ENCODE data around the gene LILRA1. TPM values are rescaled to one million over a fixed set of nuclear protein-coding genes. Genes with fewer than 3 reads are reported as not detected.

Gene LILRA1
- not detected for total RNA-seq

DNA sequence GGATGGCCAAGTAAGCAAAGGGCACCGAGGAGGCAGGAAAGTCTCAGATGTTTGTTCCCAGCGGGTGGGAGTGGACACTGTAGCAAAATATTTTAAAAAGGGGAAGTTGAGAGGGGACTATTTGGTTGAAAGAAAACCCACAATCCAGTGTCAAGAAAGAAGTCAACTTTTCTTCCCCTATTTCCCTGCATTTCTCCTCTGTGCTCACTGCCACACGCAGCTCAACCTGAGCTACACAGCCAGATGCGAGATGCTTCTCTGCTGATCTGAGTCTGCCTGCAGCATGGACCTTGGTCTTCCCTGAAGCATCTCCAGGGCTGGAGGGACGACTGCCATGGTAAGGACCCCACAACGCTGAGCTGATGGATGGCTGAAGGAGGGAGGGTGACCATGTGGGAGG is at the start of gene LILRA1:
Gene LILRA1 (plus strand): TSS at position 188 of the 400 bp plus-strand sequence. CDS start 613 bp downstream, outside the sequence.

DNA sequence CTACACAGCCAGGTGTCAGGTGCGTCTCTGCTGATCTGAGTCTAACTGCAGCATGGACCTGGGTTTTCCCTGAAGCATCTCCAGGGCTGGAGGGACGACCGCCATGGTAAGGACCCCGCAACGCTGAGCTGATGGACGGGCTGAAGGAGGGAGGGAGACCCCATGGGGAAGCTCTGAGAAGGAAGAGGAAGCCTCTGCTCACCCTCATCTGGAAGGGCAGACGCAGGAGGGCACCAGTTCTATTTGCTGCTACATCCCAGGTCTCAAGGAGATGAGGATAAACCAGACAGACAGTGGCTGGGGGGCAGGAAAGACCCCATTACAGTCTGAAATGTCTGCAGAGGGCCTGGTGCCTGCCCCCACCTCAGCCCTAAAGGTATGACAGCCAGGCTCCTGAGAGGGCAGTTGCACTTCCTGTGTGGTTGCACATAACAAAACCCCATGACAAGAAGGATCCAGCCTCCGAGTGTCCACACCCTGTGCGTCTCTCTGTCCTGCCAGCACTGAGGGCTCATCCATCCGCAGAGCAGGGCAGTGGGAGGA is 20.0 kb upstream of the LILRA1 start, which contains the start of gene LILRA2:
Gene LILRA2 (plus strand): TSS at position 461 of the 543 bp plus-strand sequence. CDS start 89 bp downstream, outside the sequence.

DNA sequence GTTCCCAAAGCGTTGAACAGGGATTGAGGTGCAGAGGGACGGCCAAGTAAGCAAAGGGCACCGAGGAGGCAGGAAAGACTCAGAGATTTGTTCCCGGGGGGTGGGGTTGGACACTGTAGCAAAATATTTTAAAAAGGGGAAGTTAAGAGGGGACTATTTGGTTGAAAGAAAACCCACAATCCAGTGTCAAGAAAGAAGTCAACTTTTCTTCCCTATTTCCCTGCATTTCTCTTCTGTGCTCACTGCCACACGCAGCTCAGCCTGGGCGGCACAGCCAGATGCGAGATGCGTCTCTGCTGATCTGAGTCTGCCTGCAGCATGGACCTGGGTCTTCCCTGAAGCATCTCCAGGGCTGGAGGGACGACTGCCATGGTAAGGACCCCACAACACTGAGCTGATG is 36.8 kb downstream of the LILRA1 start, which contains the start of gene LILRB1:
Gene LILRB1 (plus strand): TSS at position 223 of the 400 bp plus-strand sequence. CDS start 590 bp downstream, outside the sequence.

Small RNA genes within 50 kb of the gene (small RNA-seq; reads per million reads assigned to genes)
- not detected for gene AC245036.2 (ENCODE audit: low replicate concordance)
- not detected for gene AC245036.3 (ENCODE audit: low replicate concordance)
- gene MIR8061 (ENCODE audit: low replicate concordance), result not detected

Other genes with a start within 250 kb of the LILRA1 start
- 1.3 TPM for gene LAIR1, start 228.7 kb upstream of the LILRA1 start, total RNA-seq
- gene TTYH1, start 178.2 kb upstream of the LILRA1 start, total RNA-seq, result 64.5 TPM
- 89.5 TPM for gene LENG8, start 144.4 kb upstream of the LILRA1 start, total RNA-seq
- gene LENG9, start 129.9 kb upstream of the LILRA1 start, total RNA-seq, result 3.4 TPM
- not detected for gene CDC42EP5, start 120.3 kb upstream of the LILRA1 start, total RNA-seq
- not detected for gene LAIR2, start 90.8 kb upstream of the LILRA1 start, total RNA-seq
- gene LILRA2, start 19.8 kb upstream of the LILRA1 start, total RNA-seq, result 0.31 TPM
- not detected for gene LILRB1, start 36.9 kb downstream of the LILRA1 start, total RNA-seq
- 0.94 TPM for gene LILRB4, start 69.4 kb downstream of the LILRA1 start, total RNA-seq
- gene KIR3DL3, start 130.8 kb downstream of the LILRA1 start, total RNA-seq, result not detected
- not detected for gene KIR2DL3, start 144.9 kb downstream of the LILRA1 start, total RNA-seq
- gene KIR2DL1, start 176.2 kb downstream of the LILRA1 start, total RNA-seq, result not detected
- not detected for gene KIR2DL4, start 210.0 kb downstream of the LILRA1 start, total RNA-seq
- gene KIR3DL1, start 222.8 kb downstream of the LILRA1 start, total RNA-seq, result not detected
- not detected for gene KIR2DS4, start 239.0 kb downstream of the LILRA1 start, total RNA-seq